Erythroblast (primary cell): ENCODE data around the gene MARCHF9.
"Not testable (repeated sequence)": the region's sequence is repeated elsewhere in the genome, so short reads cannot be mapped to it uniquely, and the experiment has no call there.

Experiments used
- GATA1 ChIP-seq: IDR thresholded peaks from 2 replicates; pipeline ENCODE4 v1.6.1; 2011; ENCODE audit warnings: low read depth, mild to moderate bottlenecking, control low read depth, low read length, moderate library complexity
- POLR2A ChIP-seq: IDR thresholded peaks from 2 replicates; pipeline ENCODE4 v1.6.1; 2011; ENCODE audit warnings: mild to moderate bottlenecking, low read length

- TF ChIP-seq POLR2A, GATA1: not testable (repeated sequence)
Observed at GRCh38 chr12:57774634-57775033, 19.7 kb downstream of the MARCHF9 start.
